ENCODE results near the gene JAG2.

Gene JAG2

GRCh38 chr14:105151838-105152793 is 16.5 kb downstream of the JAG2 start:
- H3K4me3 ChIP-seq (ENCODE audit: low read length), result no peak overlapping the region
- DNase-seq (ENCODE audit: low read depth), result no peak
- no peak for TF ChIP-seq CTCF (IDR thresholded peaks at IDR 0.05; ENCODE audit: insufficient read depth, low read depth, low read length, missing control alignments)

GRCh38 chr14:105151084-105151837 is 17.3 kb downstream of the JAG2 start:
- DNase-seq (ENCODE audit: low read depth), result no peak
- no peak for TF ChIP-seq CTCF (IDR thresholded peaks at IDR 0.05; ENCODE audit: insufficient read depth, low read depth, low read length, missing control alignments)
- no peak overlapping the region for H3K4me3 ChIP-seq (ENCODE audit: low read length)

- no peak for DNase-seq (ENCODE audit: low read depth)
- no peak overlapping the region for H3K4me3 ChIP-seq (ENCODE audit: low read length)
- no peak for TF ChIP-seq CTCF (IDR thresholded peaks at IDR 0.05; ENCODE audit: insufficient read depth, low read depth, low read length, missing control alignments)
These were observed 18.1 kb downstream of the JAG2 start for GRCh38 chr14:105150368-105151083.

DNA sequence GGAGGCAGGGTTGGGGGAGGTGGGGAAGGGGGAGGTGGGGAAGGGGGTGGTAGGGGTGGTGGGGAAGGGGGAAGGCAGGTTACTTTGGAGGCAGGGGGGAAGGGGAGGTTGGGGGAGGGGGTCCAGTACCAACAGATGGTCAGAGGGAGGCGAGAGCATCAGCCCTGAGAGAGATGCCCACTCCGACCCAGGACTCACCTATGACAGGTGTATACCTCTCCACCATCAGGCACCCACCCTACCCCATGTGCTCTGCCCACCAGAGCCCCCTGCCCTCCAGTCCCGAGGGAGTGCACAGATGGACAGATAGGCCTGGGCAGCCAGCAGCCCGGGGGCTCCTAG is 18.6 kb downstream of the JAG2 start:
- H3K4me3 ChIP-seq (ENCODE audit: low read length), result no peak overlapping the region
- TF ChIP-seq CTCF (IDR thresholded peaks at IDR 0.05; ENCODE audit: insufficient read depth, low read depth, low read length, missing control alignments), result no peak
- DNase-seq (ENCODE audit: low read depth), result no peak

DNA sequence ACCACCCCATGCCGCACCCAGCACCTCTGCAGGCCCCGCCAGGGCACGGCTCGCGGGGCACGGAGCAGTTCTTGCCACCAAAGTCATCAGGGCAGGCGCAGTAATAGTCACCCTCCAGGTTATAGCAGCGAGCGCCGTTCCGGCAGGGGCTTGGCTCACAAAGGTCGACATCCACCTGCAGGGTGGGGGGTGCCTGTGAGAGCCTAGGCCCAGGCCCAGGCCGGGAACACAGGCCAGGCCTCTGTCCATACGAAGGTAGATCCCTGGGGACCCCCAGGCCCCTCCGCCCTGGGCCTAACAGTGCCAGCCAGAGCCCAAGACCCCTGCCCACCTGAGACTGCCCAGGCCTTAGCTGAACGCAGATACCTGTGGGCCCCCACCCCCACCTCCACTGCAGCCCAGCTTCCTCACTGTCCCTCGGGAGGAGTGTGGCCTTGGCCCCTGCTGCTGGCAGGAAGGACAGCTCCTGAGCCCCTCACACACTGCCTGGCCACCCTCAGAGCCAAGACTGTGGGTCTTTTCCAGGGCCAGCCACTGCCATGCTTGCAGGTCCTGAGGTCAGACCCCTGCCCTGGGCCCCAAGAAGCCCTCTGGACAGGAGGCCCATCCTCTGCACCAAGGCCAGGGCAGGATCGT is 19.3 kb downstream of the JAG2 start:
- TF ChIP-seq CTCF (IDR thresholded peaks at IDR 0.05; ENCODE audit: insufficient read depth, low read depth, low read length, missing control alignments), result no peak
- H3K4me3 ChIP-seq (ENCODE audit: low read length), result no peak overlapping the region
- no peak for DNase-seq (ENCODE audit: low read depth)

DNA sequence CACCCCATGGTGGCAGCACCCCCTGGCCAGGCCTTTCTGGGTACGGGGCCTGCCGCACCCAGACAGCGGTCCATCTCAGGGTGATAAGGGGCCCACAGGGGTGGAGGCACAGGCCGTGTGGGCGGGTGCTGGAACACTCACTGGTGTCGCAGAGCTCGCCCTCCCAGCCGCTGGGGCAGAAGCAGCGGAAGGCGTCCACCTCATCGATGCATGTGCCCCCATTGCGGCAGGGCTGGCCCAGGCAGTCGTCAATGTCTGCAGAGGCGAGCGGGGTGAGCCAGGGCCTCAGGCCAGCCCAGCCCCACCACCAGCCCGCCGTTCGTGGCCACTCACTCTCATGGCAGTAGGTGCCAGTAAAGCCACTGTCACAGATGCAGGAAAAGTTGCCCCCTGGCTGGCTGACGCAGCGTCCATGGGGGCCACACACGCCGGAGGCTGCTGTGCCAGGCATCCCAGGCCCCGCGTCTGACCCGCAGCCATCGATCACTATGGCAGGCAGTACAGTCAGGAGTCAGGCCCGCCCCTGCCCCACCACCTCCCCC is 19.9 kb downstream of the JAG2 start:
- H3K4me3 ChIP-seq (ENCODE audit: low read length), result no peak overlapping the region
- no peak for TF ChIP-seq CTCF (IDR thresholded peaks at IDR 0.05; ENCODE audit: insufficient read depth, low read depth, low read length, missing control alignments)
- no peak for DNase-seq (ENCODE audit: low read depth)

Data from epithelial cell of esophagus (primary cell).